ENCODE data around the gene PDF. TPM values are rescaled to one million over a fixed set of nuclear protein-coding genes. Genes with fewer than 3 reads are reported as not detected.

The PDF gene
- total RNA-seq, 1 experiment from 2014 or later: 29.5 TPM

DNA sequence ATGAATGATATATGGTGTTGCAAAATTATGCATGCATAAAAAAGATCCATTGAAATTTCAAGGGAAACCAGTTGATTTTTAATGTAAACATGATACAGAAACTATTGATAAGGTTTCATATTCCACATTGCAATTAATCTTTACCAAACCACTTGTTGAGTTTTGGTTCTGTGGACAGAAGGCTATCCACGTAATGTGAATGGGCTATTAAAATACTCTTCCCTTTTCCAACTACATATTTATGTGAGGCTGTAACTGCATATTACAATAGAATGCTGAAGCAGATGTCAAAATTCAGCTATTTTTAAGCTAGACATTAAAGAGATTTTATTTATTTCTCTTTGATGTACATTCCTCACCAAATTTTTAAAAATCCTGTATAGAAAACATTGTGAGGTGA, 53.0 kb downstream of the PDF start:
- no peak for DNase-seq (ENCODE audit: low read depth)

Other genes starting within 250 kb of the PDF start
- gene HAS3, start 224.9 kb downstream of the PDF start, total RNA-seq (2014; rRNA removed; shearing (Covaris generic)): 0.20 and 1.3 TPM in 2 replicates
- 82.1 and 84.6 TPM in 2 replicates for gene CHTF8, start 198.0 kb downstream of the PDF start, total RNA-seq (2014; rRNA removed; shearing (Covaris generic))
- gene UTP4, start 197.9 kb downstream of the PDF start, total RNA-seq (2014; rRNA removed; shearing (Covaris generic)): 32.0 and 37.4 TPM in 2 replicates
- gene SNTB2, start 143.4 kb downstream of the PDF start, total RNA-seq (2014; rRNA removed; shearing (Covaris generic)): 20.9 and 48.2 TPM in 2 replicates
- gene VPS4A, start 19.2 kb downstream of the PDF start, total RNA-seq (2014; rRNA removed; shearing (Covaris generic)): 27.8 and 32.1 TPM in 2 replicates
- gene COG8, start 9.0 kb upstream of the PDF start, total RNA-seq (2014; rRNA removed; shearing (Covaris generic)): 31.7 and 36.8 TPM in 2 replicates
- 24.5 and 29.4 TPM in 2 replicates for gene NIP7, start 9.2 kb upstream of the PDF start, total RNA-seq (2014; rRNA removed; shearing (Covaris generic))
- not detected in 2 replicates for gene TMED6, start 21.2 kb upstream of the PDF start, total RNA-seq (2014; rRNA removed; shearing (Covaris generic))
- 16.0 and 35.9 TPM in 2 replicates for gene TERF2, start 55.4 kb upstream of the PDF start, total RNA-seq (2014; rRNA removed; shearing (Covaris generic))
- gene CYB5B, start 94.0 kb upstream of the PDF start, total RNA-seq (2014; rRNA removed; shearing (Covaris generic)): 132 and 206 TPM in 2 replicates
- 12.4 and 34.5 TPM in 2 replicates for gene NFAT5, start 235.4 kb upstream of the PDF start, total RNA-seq (2014; rRNA removed; shearing (Covaris generic))